GM21360 (cell line): ENCODE results near the gene ARHGAP33.
"Not testable (repeated sequence)": the region's sequence is repeated elsewhere in the genome, so short reads cannot be mapped to it uniquely, and the experiment has no call there.

Experiments used
- ATAC-seq: cut with Tn5 transposase; IDR thresholded peaks from one replicate; pipeline ENCODE4 v1.9.1; 2021; ENCODE audit warnings: mild to moderate bottlenecking, moderate library complexity; ENCODE audit not compliant: unreplicated experiment

ARHGAP33 gene

GRCh38 chr19:35755550-35756376 is 19.6 kb upstream of the ARHGAP33 start:
- ATAC-seq = no peak

- no peak for ATAC-seq
Observed at GRCh38 chr19:35756377-35757230, 18.8 kb upstream of the ARHGAP33 start, which contains the start of gene HSPB6. TSS of gene HSPB6 (minus strand) at chr19:35757029. CDS start at chr19:35757008, 21 bp downstream.

GRCh38 chr19:35757231-35757748 is 18.1 kb upstream of the ARHGAP33 start:
- ATAC-seq = no peak

- ATAC-seq = peak; percentile 86
Observed at GRCh38 chr19:35757749-35758608, 17.4 kb upstream of the ARHGAP33 start, which contains the start of gene PROSER3. TSS of gene PROSER3 (plus strand) at chr19:35758176. CDS start at chr19:35758216, 40 bp downstream.

- ATAC-seq = no peak
Observed at GRCh38 chr19:35759697-35760096, 15.7 kb upstream of the ARHGAP33 start.

GRCh38 chr19:35760711-35761349 is 14.5 kb upstream of the ARHGAP33 start:
- no peak for ATAC-seq

GRCh38 chr19:35764432-35765315 is 10.7 kb upstream of the ARHGAP33 start:
- ATAC-seq = no peak

- ATAC-seq = no peak
Observed at GRCh38 chr19:35766571-35767104, 8.7 kb upstream of the ARHGAP33 start.

- no peak for ATAC-seq
Observed at GRCh38 chr19:35767288-35768081, 7.9 kb upstream of the ARHGAP33 start.

GRCh38 chr19:35768082-35768421 is 7.3 kb upstream of the ARHGAP33 start:
- no peak for ATAC-seq

- not testable (repeated sequence) for ATAC-seq
Observed at GRCh38 chr19:35772362-35772761, 3.0 kb upstream of the ARHGAP33 start.

- no peak for ATAC-seq
Observed at GRCh38 chr19:35773020-35773806, 2.2 kb upstream of the ARHGAP33 start.

- ATAC-seq = no peak
Observed at GRCh38 chr19:35774274-35775045, 904 bp upstream of the ARHGAP33 start.

- ATAC-seq = no peak
Observed at GRCh38 chr19:35775046-35775297, 392 bp upstream of the ARHGAP33 start.

GRCh38 chr19:35776102-35776788 is 881 bp downstream of the ARHGAP33 start:
- ATAC-seq = no peak
